Mesendoderm (in vitro differentiated cells): Measurements from ENCODE around the gene HOMER2.

Source experiments
- DNase-seq: peaks from one replicate; pipeline ENCODE4 v3.0.0; 2013
- H2AK5ac ChIP-seq: 2 replicates; pipeline ENCODE4 v1.6.1; 2013; ENCODE audit warnings: low read length, inconsistent platforms
- H2BK120ac ChIP-seq: 2 replicates; pipeline ENCODE4 v1.6.1; 2013; ENCODE audit warnings: low read depth, mild to moderate bottlenecking, low read length, moderate library complexity, mixed read lengths
- H2BK15ac ChIP-seq: replicated peaks from 2 replicates; pipeline ENCODE4 v1.6.1; 2013; ENCODE audit warnings: low read depth, mild to moderate bottlenecking, moderate library complexity
- H2BK5ac ChIP-seq: 2 replicates; pipeline ENCODE4 v1.6.1; 2013; ENCODE audit warnings: low read length, inconsistent platforms
- H3K18ac ChIP-seq: 2 replicates; pipeline ENCODE4 v1.6.1; 2013; ENCODE audit warnings: mild to moderate bottlenecking, low read length, mixed read lengths
- H3K23ac ChIP-seq: one replicate; pipeline ENCODE4 v1.6.1; 2013; ENCODE audit warnings: low read length
- H3K27ac ChIP-seq: 2 replicates; pipeline ENCODE4 v1.5.1; 2013; ENCODE audit warnings: low read depth, mild to moderate bottlenecking, inconsistent platforms, low read length, moderate library complexity
- H3K27me3 ChIP-seq: 2 replicates; pipeline ENCODE4 v1.6.1; 2013; ENCODE audit warnings: low read length, control low read depth, mild to moderate bottlenecking, inconsistent platforms; ENCODE audit not compliant: insufficient read depth, poor library complexity
- H3K36me3 ChIP-seq: 2 replicates; pipeline ENCODE4 v1.6.1; 2013; ENCODE audit warnings: low read length, inconsistent platforms; ENCODE audit not compliant: control insufficient read depth, insufficient read depth
- H3K4ac ChIP-seq: one replicate; pipeline ENCODE4 v1.6.1; 2013; ENCODE audit warnings: low read depth, mild to moderate bottlenecking, low read length, moderate library complexity
- H3K4me1 ChIP-seq: 2 replicates; pipeline ENCODE4 v1.6.1; 2013; ENCODE audit warnings: low read depth, low read length, inconsistent platforms; ENCODE audit not compliant: control insufficient read depth
- H3K4me2 ChIP-seq: 2 replicates; pipeline ENCODE4 v1.6.1; 2013; ENCODE audit warnings: low read length
- H3K4me3 ChIP-seq: 2 replicates; pipeline ENCODE4 v1.5.1; 2013; ENCODE audit warnings: mild to moderate bottlenecking, low read length
- H3K56ac ChIP-seq: one replicate; pipeline ENCODE4 v1.6.1; 2013; ENCODE audit warnings: low read length
- H3K79me1 ChIP-seq: 2 replicates; pipeline ENCODE4 v1.6.1; 2013; ENCODE audit warnings: low read length, inconsistent platforms
- H3K79me2 ChIP-seq: 2 replicates; pipeline ENCODE4 v1.6.1; 2013; ENCODE audit warnings: mild to moderate bottlenecking, low read length; ENCODE audit not compliant: control insufficient read depth, insufficient read depth
- H3K9ac ChIP-seq: 2 replicates; pipeline ENCODE4 v1.6.1; 2013; ENCODE audit warnings: low read length, inconsistent platforms
- H4K5ac ChIP-seq: one replicate; pipeline ENCODE4 v1.6.1; 2013; ENCODE audit warnings: low read length
- H4K8ac ChIP-seq: one replicate; pipeline ENCODE4 v1.6.1; 2013; ENCODE audit warnings: low read depth, mild to moderate bottlenecking, control low read depth, low read length, moderate library complexity
- WGBS: extraction: QIAGEN DNeasy Blood & Tissue Kit; methylation state at CpG from one replicate; pipeline ENCODE4 v1.1.7; 2013; ENCODE audit warnings: low lambda C conversion rate, missing lambda C conversion rate; ENCODE audit not compliant: insufficient coverage; ENCODE audit errors: extremely low coverage; 5-methylcytosine and 5-hydroxymethylcytosine counted together

Gene HOMER2

GRCh38 chr15:82809308-82810060 is 143.0 kb downstream of the HOMER2 start, which contains the start of gene WHAMM:
Gene WHAMM, plus strand, starts transcription at chr15:82809628. Its CDS starts 99 bp downstream, at chr15:82809727.
- H3K79me1 ChIP-seq = peaks cover 1% of the 10 kb centered on the region
- peak; percentile 98 for DNase-seq
- H3K36me3 ChIP-seq = peaks cover 2% of the 10 kb centered on the region
- peak within 1 kb of the TSS; percentile 72 for H3K4me3 ChIP-seq
- peak within 1 kb of the TSS; percentile 97 for H3K23ac ChIP-seq
- peak within 1 kb of the TSS; percentile 61 for H3K4me2 ChIP-seq
- peak within 1 kb of the TSS; percentile 94 for H3K4ac ChIP-seq
- peak within 1 kb of the TSS; percentile 93 for H3K56ac ChIP-seq
- no peak within 1 kb of the TSS for H2AK5ac ChIP-seq
- H3K27ac ChIP-seq = peak within 1 kb of the TSS; percentile 79
- H3K79me2 ChIP-seq = no peaks in the 10 kb centered on the region
- H3K9ac ChIP-seq = peak within 1 kb of the TSS; percentile 90
- peak within 1 kb of the TSS; percentile 81 for H3K18ac ChIP-seq
- H4K8ac ChIP-seq = no peak within 1 kb of the TSS
- H3K27me3 ChIP-seq = no peaks in the 10 kb centered on the region
- no peak within 1 kb of the TSS for H2BK120ac ChIP-seq
- no CpG with 5 or more reads among the region's 67 CpGs for WGBS
- no peaks in the 10 kb centered on the region for H3K4me1 ChIP-seq
- no peak within 1 kb of the TSS for H4K5ac ChIP-seq
- H2BK15ac ChIP-seq = no peak within 1 kb of the TSS
- H2BK5ac ChIP-seq = no peak within 1 kb of the TSS

- WGBS = no CpG with 5 or more reads among the region's 9 CpGs
- Histone ChIP-seq H3K18ac (no peak overlapping the region), H2BK5ac (no peak overlapping the region), H3K79me1 (peaks cover 1% of the 10 kb centered on the region), H3K4me1 (no peaks in the 10 kb centered on the region), H3K4ac (no peak overlapping the region), H3K27ac (no peak overlapping the region), H3K79me2 (no peaks in the 10 kb centered on the region), H3K4me3 (no peak overlapping the region), H2AK5ac (no peak overlapping the region), H4K5ac (no peak overlapping the region), H2BK15ac (no peak overlapping the region), H4K8ac (no peak overlapping the region), H3K4me2 (no peak overlapping the region), H3K23ac (no peak overlapping the region), H3K27me3 (no peaks in the 10 kb centered on the region), H3K9ac (no peak overlapping the region), H3K56ac (no peak overlapping the region), H3K36me3 (no peaks in the 10 kb centered on the region), H2BK120ac (no peak overlapping the region)
- no peak for DNase-seq
These were observed 143.9 kb downstream of the HOMER2 start for GRCh38 chr15:82808634-82809041.

GRCh38 chr15:82807920-82808633 is 144.4 kb downstream of the HOMER2 start:
- Histone ChIP-seq H2BK5ac (no peak overlapping the region), H3K27ac (no peak overlapping the region), H3K18ac (no peak overlapping the region), H3K4me1 (no peaks in the 10 kb centered on the region), H2AK5ac (no peak overlapping the region), H4K8ac (no peak overlapping the region), H2BK15ac (no peak overlapping the region), H3K4me2 (no peak overlapping the region), H3K4ac (no peak overlapping the region), H3K23ac (no peak overlapping the region), H3K27me3 (no peaks in the 10 kb centered on the region), H3K79me2 (no peaks in the 10 kb centered on the region), H4K5ac (no peak overlapping the region), H2BK120ac (no peak overlapping the region), H3K4me3 (no peak overlapping the region), H3K56ac (no peak overlapping the region), H3K36me3 (no peaks in the 10 kb centered on the region), H3K79me1 (peaks cover 1% of the 10 kb centered on the region), H3K9ac (no peak overlapping the region)
- DNase-seq = peak; percentile 16
- no CpG with 5 or more reads among the region's 11 CpGs for WGBS

GRCh38 chr15:82805994-82806406 is 146.5 kb downstream of the HOMER2 start, which contains the start of gene FSD2:
Gene FSD2, minus strand, starts transcription at chr15:82806069. Its CDS starts 18,679 bp downstream, at chr15:82787390.
- Histone ChIP-seq H3K9ac (no peak within 1 kb of the TSS), H2AK5ac (no peak within 1 kb of the TSS), H3K4ac (no peak within 1 kb of the TSS), H3K36me3 (no peaks in the 10 kb centered on the region), H2BK5ac (no peak within 1 kb of the TSS), H2BK120ac (no peak within 1 kb of the TSS), H3K4me3 (no peak within 1 kb of the TSS), H4K8ac (no peak within 1 kb of the TSS), H2BK15ac (no peak within 1 kb of the TSS), H3K79me1 (peaks cover 1% of the 10 kb centered on the region), H3K56ac (no peak within 1 kb of the TSS), H3K18ac (no peak within 1 kb of the TSS), H4K5ac (no peak within 1 kb of the TSS), H3K23ac (no peak within 1 kb of the TSS), H3K79me2 (no peaks in the 10 kb centered on the region), H3K27ac (no peak within 1 kb of the TSS), H3K4me2 (no peak within 1 kb of the TSS), H3K27me3 (no peaks in the 10 kb centered on the region), H3K4me1 (no peaks in the 10 kb centered on the region)
- WGBS = no CpG with 5 or more reads among the region's 2 CpGs
- peak; percentile 4 for DNase-seq

GRCh38 chr15:82804575-82804949 is 148.0 kb downstream of the HOMER2 start:
- H4K8ac ChIP-seq = no peak overlapping the region
- no CpG with 5 or more reads among the region's 1 CpG for WGBS

More at GRCh38 chr15:82804575-82804949, 148.0 kb downstream of the HOMER2 start:
- H2BK5ac ChIP-seq = no peak overlapping the region
- no peak overlapping the region for H2BK120ac ChIP-seq
- no peaks in the 10 kb centered on the region for H3K79me1 ChIP-seq
- H3K27me3 ChIP-seq = no peaks in the 10 kb centered on the region
- H3K56ac ChIP-seq = no peak overlapping the region
- no peak overlapping the region for H2BK15ac ChIP-seq
- no peak for DNase-seq
- no peak overlapping the region for H3K27ac ChIP-seq
- no peak overlapping the region for H3K18ac ChIP-seq
- H3K4me2 ChIP-seq = no peak overlapping the region
- H3K9ac ChIP-seq = no peak overlapping the region
- H2AK5ac ChIP-seq = no peak overlapping the region
- H3K4me1 ChIP-seq = no peaks in the 10 kb centered on the region
- no peak overlapping the region for H3K4ac ChIP-seq
- H3K23ac ChIP-seq = no peak overlapping the region
- H3K36me3 ChIP-seq = no peaks in the 10 kb centered on the region
- no peaks in the 10 kb centered on the region for H3K79me2 ChIP-seq
- no peak overlapping the region for H3K4me3 ChIP-seq
- H4K5ac ChIP-seq = no peak overlapping the region
